ENCODE data around the gene PBLD. TPM values are rescaled to one million over a fixed set of nuclear protein-coding genes. Genes with fewer than 3 reads are reported as not detected.

PBLD gene
- total RNA-seq, 1 experiment from 2014 or later, result 11.7 TPM

GRCh38 chr10:68251625-68252495 lies 80.9 kb downstream of the PBLD start:
- in situ Hi-C loops (cut with HindIII; ENCODE audit: low pct_unique_long_range_greater_than_20kb, low sequenced_read_pairs), result no loop called here
- no peak for DNase-seq (ENCODE audit: low read depth, low spot score)

DNA sequence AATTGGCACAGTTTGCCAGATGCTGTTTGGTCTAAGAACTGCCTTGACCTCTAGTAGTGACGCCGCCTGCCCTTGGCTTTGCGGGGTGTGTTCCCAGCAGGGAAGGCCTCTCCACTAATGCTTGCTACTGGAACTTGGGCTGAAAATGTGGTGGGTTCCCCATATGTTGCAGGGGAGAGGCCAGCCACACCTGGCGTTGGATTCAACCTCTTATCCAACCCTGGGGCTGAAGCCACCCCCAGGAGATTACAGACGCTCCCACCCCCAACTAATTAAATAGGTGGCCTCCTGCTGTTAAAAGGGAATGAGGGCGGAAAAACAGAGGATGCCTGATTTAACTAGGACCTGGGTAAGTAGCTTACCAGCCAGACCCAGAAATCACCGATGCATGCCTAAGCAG lies 81.6 kb downstream of the PBLD start:
- H3K36me3 ChIP-seq (ENCODE audit: control insufficient read depth, insufficient read depth, low read length), result no peaks in the 10 kb centered on the region
- in situ Hi-C loops (cut with HindIII; ENCODE audit: low pct_unique_long_range_greater_than_20kb, low sequenced_read_pairs) (no loop called here), intact Hi-C loops (cut with micrococcal nuclease; ENCODE audit: unreplicated experiment) (no loop called here)
- H3K27me3 ChIP-seq (ENCODE audit: control insufficient read depth, insufficient read depth, low read length), result no peaks in the 10 kb centered on the region; the same call in 1 of the 2 replicates
- DNase-seq (ENCODE audit: low read depth, low spot score) (no peak), ATAC-seq (no peak)
- H3K4me1 ChIP-seq (ENCODE audit: control insufficient read depth, insufficient read depth, low read length), result no peaks in the 10 kb centered on the region
- BruUV-seq (replicated peaks), result no TSS peak
- no peaks in the 10 kb centered on the region for H3K9me3 ChIP-seq (ENCODE audit: control insufficient read depth, insufficient read depth, low read depth, low read length)
- CTCF ChIA-PET, result no interaction called here
- no peak overlapping the region for H3K27ac ChIP-seq (ENCODE audit: low read length)
- TF ChIP-seq SIN3A (IDR thresholded peaks at IDR 0.05; ENCODE audit: borderline replicate concordance, insufficient read depth, low read depth, low read length) (no peak), TCF7L2 (IDR thresholded peaks at IDR 0.05; ENCODE audit: low read depth, low read length) (no peak), POLR2AphosphoS5 (IDR thresholded peaks at IDR 0.05; ENCODE audit: low read depth, low read length) (no peak), REST (IDR thresholded peaks at IDR 0.05; ENCODE audit: insufficient read depth in 1 of 2, low read depth in 2 of 2, low read length in 1 of 2) (no peak)
- TF ChIP-seq, protein P1, sequence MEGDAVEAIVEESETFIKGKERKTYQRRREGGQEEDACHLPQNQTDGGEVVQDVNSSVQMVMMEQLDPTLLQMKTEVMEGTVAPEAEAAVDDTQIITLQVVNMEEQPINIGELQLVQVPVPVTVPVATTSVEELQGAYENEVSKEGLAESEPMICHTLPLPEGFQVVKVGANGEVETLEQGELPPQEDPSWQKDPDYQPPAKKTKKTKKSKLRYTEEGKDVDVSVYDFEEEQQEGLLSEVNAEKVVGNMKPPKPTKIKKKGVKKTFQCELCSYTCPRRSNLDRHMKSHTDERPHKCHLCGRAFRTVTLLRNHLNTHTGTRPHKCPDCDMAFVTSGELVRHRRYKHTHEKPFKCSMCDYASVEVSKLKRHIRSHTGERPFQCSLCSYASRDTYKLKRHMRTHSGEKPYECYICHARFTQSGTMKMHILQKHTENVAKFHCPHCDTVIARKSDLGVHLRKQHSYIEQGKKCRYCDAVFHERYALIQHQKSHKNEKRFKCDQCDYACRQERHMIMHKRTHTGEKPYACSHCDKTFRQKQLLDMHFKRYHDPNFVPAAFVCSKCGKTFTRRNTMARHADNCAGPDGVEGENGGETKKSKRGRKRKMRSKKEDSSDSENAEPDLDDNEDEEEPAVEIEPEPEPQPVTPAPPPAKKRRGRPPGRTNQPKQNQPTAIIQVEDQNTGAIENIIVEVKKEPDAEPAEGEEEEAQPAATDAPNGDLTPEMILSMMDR (IDR thresholded peaks at IDR 0.05), result no peak
- POLR2A ChIA-PET, result interaction anchor here (0.6 kb wide), 1 partner anchor 60 kb away, joined by 7 read pairs; no protein-coding TSS in a partner anchor
- H3K4me3 ChIP-seq (ENCODE audit: low read depth in 2 of 2, low read length in 2 of 2), result no peak overlapping the region

More at GRCh38 chr10:68251625-68252495, 80.9 kb downstream of the PBLD start:
- Histone ChIP-seq H3K9me3 (ENCODE audit: control insufficient read depth, insufficient read depth, low read depth, low read length) (no peaks in the 10 kb centered on the region), H3K4me3 (ENCODE audit: low read depth in 2 of 2, low read length in 2 of 2) (no peak overlapping the region), H3K27ac (ENCODE audit: low read length) (no peak overlapping the region), H3K4me1 (ENCODE audit: control insufficient read depth, insufficient read depth, low read length) (no peaks in the 10 kb centered on the region), H3K27me3 (ENCODE audit: control insufficient read depth, insufficient read depth, low read length) (no peaks in the 10 kb centered on the region; the same call in 1 of the 2 replicates), H3K36me3 (ENCODE audit: control insufficient read depth, insufficient read depth, low read length) (no peaks in the 10 kb centered on the region)
- BruUV-seq (replicated peaks), result no TSS peak
- ATAC-seq, result no peak
- intact Hi-C loops (cut with micrococcal nuclease; ENCODE audit: unreplicated experiment), result no loop called here
- TF ChIP-seq TCF7L2 (IDR thresholded peaks at IDR 0.05; ENCODE audit: low read depth, low read length), result no peak
- TF ChIP-seq REST (IDR thresholded peaks at IDR 0.05; ENCODE audit: insufficient read depth in 1 of 2, low read depth in 2 of 2, low read length in 1 of 2), result no peak
- TF ChIP-seq POLR2AphosphoS5 (IDR thresholded peaks at IDR 0.05; ENCODE audit: low read depth, low read length), result no peak
- TF ChIP-seq, protein P1 (IDR thresholded peaks at IDR 0.05), result no peak
- no peak for TF ChIP-seq SIN3A (IDR thresholded peaks at IDR 0.05; ENCODE audit: borderline replicate concordance, insufficient read depth, low read depth, low read length)
- ChIA-PET CTCF (no interaction called here), POLR2A (interaction anchor here (0.6 kb wide), 1 partner anchor 61 kb away, joined by 7 read pairs; no protein-coding TSS in a partner anchor)

All from Panc1 (cell line).